Endothelial cell (in vitro differentiated cells): ENCODE results near the gene NEO1. TPM values are rescaled to one million over a fixed set of nuclear protein-coding genes. Genes with fewer than 3 reads are reported as not detected.
"Not testable (repeated sequence)": the region's sequence is repeated elsewhere in the genome, so short reads cannot be mapped to it uniquely, and the experiment has no call there.

Experiments
- DNase-seq: peaks from one replicate; pipeline ENCODE4 v3.0.0; 2021; ENCODE audit warnings: low spot score
- H3K27ac Mint-ChIP-seq: one replicate; pipeline ENCODE4 v1.8.0; 2021; ENCODE audit warnings: mixed read lengths, inconsistent platforms; ENCODE audit not compliant: unreplicated experiment
- H3K27me3 Mint-ChIP-seq: one replicate; pipeline ENCODE4 v1.8.0; 2021; ENCODE audit warnings: mild to moderate bottlenecking, moderate library complexity, mixed read lengths, inconsistent platforms; ENCODE audit not compliant: unreplicated experiment
- H3K36me3 Mint-ChIP-seq: one replicate; pipeline ENCODE4 v1.8.0; 2021; ENCODE audit warnings: mild to moderate bottlenecking, low read depth, mixed read lengths, inconsistent platforms; ENCODE audit not compliant: unreplicated experiment
- H3K4me1 Mint-ChIP-seq: one replicate; pipeline ENCODE4 v1.8.0; 2021; ENCODE audit warnings: mild to moderate bottlenecking, mixed read lengths, inconsistent platforms; ENCODE audit not compliant: unreplicated experiment
- H3K4me3 Mint-ChIP-seq: one replicate; pipeline ENCODE4 v1.8.0; 2021; ENCODE audit warnings: mild to moderate bottlenecking, mixed read lengths, inconsistent platforms; ENCODE audit not compliant: unreplicated experiment
- H3K9me3 Mint-ChIP-seq: one replicate; pipeline ENCODE4 v1.8.0; 2021; ENCODE audit warnings: mixed read lengths, inconsistent platforms; ENCODE audit not compliant: unreplicated experiment
- total RNA-seq: library from RNA; stranded (reverse); fragmentation: NEBNext Ultra II Directional; extraction: Animal tissue kit (Norgen Biotek cat#: 25700); gene quantifications from one replicate; pipeline ENCODE4 v1.2.1, GENCODE V29; 2021; ENCODE audit not compliant: unreplicated experiment
- TF ChIP-seq, protein P1 (sequence below): fragments of 200-600 bp; sonication (generic); IDR thresholded peaks from one replicate; pipeline ENCODE4 v1.5.0; 2021; ENCODE audit warnings: antibody characterized with exemption; ENCODE audit not compliant: unreplicated experiment

Gene NEO1
- total RNA-seq, 1 donor from 2014 or later = 140 TPM

DNA sequence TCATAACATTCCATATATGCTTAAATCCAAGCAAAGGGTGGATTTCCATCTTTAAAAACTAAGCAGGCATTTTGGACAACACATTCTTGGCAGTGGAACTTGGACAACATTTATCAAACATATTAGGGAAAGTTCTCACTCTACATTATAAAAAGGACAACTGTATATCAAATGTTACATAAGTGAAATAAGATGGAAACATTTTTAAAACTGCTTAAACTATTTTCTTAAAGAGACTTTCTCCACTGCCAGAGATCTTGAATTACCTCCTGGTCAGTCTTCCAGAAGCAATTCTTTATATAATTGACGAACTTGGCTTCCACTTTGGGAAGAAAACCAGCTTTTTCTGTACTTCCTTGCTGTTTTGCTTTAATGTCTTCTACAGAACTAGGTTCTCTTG lies 109.3 kb downstream of the NEO1 start:
- Mint-ChIP-seq H3K36me3 (peaks cover 27% of the 10 kb centered on the region), H3K27ac (no peak overlapping the region), H3K27me3 (peaks cover 2% of the 10 kb centered on the region), H3K4me1 (no peaks in the 10 kb centered on the region), H3K4me3 (no peak overlapping the region), H3K9me3 (peaks cover 6% of the 10 kb centered on the region)
- DNase-seq = no peak
- TF ChIP-seq, protein P1, sequence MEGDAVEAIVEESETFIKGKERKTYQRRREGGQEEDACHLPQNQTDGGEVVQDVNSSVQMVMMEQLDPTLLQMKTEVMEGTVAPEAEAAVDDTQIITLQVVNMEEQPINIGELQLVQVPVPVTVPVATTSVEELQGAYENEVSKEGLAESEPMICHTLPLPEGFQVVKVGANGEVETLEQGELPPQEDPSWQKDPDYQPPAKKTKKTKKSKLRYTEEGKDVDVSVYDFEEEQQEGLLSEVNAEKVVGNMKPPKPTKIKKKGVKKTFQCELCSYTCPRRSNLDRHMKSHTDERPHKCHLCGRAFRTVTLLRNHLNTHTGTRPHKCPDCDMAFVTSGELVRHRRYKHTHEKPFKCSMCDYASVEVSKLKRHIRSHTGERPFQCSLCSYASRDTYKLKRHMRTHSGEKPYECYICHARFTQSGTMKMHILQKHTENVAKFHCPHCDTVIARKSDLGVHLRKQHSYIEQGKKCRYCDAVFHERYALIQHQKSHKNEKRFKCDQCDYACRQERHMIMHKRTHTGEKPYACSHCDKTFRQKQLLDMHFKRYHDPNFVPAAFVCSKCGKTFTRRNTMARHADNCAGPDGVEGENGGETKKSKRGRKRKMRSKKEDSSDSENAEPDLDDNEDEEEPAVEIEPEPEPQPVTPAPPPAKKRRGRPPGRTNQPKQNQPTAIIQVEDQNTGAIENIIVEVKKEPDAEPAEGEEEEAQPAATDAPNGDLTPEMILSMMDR = no peak

DNA sequence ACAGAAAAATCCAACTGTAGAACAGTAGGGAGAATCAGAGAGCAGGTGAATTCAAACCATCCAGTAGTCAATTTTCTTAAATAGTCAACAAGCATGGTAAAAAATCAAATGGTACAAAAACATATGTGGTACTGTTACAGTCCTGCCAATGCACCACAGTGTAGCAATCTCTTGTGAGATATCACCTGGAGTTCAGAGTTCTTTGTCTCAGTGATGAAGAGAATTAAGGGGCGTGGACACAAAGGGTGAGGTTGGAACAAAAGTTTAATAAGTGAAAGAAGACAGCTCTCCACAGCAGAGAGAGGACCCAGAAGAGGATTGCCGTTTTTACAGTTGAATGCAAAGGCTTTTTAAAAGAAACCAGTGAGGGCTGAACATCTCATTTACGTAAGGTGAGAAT lies 113.2 kb downstream of the NEO1 start:
- H3K4me3 Mint-ChIP-seq = peak overlapping the region; percentile 49
- H3K27me3 Mint-ChIP-seq = peaks cover 2% of the 10 kb centered on the region
- no peaks in the 10 kb centered on the region for H3K4me1 Mint-ChIP-seq
- H3K27ac Mint-ChIP-seq = no peak overlapping the region
- peaks cover 7% of the 10 kb centered on the region for H3K9me3 Mint-ChIP-seq
- TF ChIP-seq, protein P1 = no peak
- DNase-seq = no peak
- H3K36me3 Mint-ChIP-seq = peaks cover 28% of the 10 kb centered on the region

DNA sequence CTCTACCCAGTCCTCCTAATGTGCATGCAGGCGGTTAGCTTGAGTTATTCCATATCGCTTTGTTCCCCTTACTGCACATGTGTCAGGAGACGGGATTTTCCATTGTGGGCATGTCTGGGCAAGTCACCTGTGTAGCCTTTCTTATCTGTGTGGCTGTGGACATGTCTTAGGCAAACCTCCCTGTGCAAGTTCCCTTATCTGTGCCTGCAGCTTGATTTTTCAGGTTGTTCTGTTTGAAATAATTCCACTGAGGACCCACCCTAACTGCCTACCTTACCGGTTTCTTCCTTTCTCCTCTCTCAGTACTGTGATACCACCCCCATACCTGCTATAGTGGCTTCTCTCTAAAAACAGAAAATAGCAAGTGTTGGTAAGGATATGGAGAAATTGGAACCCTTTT lies 113.6 kb downstream of the NEO1 start:
- H3K27ac Mint-ChIP-seq = no peak overlapping the region
- peak overlapping the region; percentile 44 for H3K4me3 Mint-ChIP-seq
- no peaks in the 10 kb centered on the region for H3K4me1 Mint-ChIP-seq
- peaks cover 2% of the 10 kb centered on the region for H3K27me3 Mint-ChIP-seq
- no peak for DNase-seq
- TF ChIP-seq, protein P1 = no peak
- peaks cover 7% of the 10 kb centered on the region for H3K9me3 Mint-ChIP-seq
- H3K36me3 Mint-ChIP-seq = peaks cover 28% of the 10 kb centered on the region

DNA sequence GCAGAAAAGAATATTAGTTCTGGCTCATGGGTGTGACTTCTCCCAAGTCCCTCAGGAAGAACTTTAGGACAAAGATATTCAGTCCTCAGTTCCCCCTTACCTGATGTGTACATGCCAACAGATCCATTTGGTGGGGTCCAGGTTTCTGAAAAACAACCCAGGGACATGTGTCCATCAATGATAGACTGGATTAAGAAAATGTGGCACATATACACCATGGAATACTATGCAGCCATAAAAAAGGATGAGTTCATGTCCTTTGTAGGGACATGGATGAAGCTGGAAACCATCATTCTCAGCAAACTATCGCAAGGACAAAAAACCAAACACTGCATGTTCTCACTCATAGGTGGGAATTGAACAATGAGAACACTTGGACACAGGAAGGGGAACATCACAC lies 114.4 kb downstream of the NEO1 start:
- H3K27ac Mint-ChIP-seq, H3K4me1 Mint-ChIP-seq, DNase-seq, H3K9me3 Mint-ChIP-seq, H3K27me3 Mint-ChIP-seq: not testable (repeated sequence)
- H3K36me3 Mint-ChIP-seq = peaks cover 28% of the 10 kb centered on the region
- peak overlapping the region; percentile 44 for H3K4me3 Mint-ChIP-seq

DNA sequence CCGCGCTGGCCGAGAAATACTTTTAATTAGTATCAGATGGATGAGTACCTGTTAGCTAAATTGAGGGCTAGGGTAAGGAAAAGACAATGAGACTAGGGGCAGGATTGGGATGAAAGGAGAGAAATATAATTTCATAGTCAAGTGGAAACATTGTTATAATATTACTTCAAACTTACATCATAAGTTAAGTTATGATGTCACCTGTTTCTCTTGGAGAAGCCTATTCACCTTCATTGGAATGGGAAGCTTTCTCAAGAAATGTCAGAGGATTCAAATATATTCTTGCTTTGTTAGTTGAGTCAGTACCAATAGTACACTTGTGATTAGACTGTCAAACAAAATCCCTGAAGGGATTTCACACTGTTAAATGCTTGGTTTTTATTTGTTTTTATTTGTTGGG lies 116.2 kb downstream of the NEO1 start:
- no peak overlapping the region for H3K27ac Mint-ChIP-seq
- DNase-seq = no peak
- TF ChIP-seq, protein P1 = no peak
- H3K27me3 Mint-ChIP-seq = peaks cover 2% of the 10 kb centered on the region
- H3K36me3 Mint-ChIP-seq = peaks cover 26% of the 10 kb centered on the region
- H3K4me3 Mint-ChIP-seq = no peak overlapping the region
- H3K4me1 Mint-ChIP-seq = no peaks in the 10 kb centered on the region
- peaks cover 7% of the 10 kb centered on the region for H3K9me3 Mint-ChIP-seq

DNA sequence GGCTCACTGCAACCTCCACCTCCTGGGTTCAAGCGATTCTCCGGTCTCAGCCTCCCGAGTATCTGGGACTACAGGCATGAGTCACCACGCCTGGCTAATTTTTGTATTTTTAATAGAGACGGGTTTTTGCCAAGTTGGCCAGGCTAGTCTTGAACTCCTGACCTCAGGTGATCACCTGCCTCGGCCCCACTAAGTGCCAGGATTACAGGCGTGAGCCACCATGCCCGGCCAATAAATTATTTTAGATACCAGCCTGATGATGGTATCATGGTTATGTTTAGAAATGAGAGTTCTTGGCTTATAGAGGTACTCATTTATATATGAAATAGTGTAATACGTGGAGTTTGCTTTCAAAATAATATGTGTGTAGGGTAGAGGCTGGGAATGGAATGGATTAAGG lies 119.4 kb downstream of the NEO1 start:
- TF ChIP-seq, protein P1 = no peak
- DNase-seq = no peak
- Mint-ChIP-seq H3K27ac (no peak overlapping the region), H3K27me3 (no peaks in the 10 kb centered on the region), H3K4me3 (no peak overlapping the region), H3K9me3 (no peaks in the 10 kb centered on the region), H3K4me1 (peaks cover 16% of the 10 kb centered on the region), H3K36me3 (peaks cover 4% of the 10 kb centered on the region)
